Measurements from ENCODE around the gene TSHZ2. TPM values are rescaled to one million over a fixed set of nuclear protein-coding genes. Genes with fewer than 3 reads are reported as not detected.

The TSHZ2 gene
- total RNA-seq, 1 experiment from 2014 or later = 2.3 TPM

GRCh38 chr20:53103124-53103523 is 131.0 kb downstream of the TSHZ2 start:
- Mint-ChIP-seq H3K27ac (ENCODE audit: low read depth, unreplicated experiment) (no peak overlapping the region), H3K4me3 (ENCODE audit: unreplicated experiment) (no peak overlapping the region), H3K27me3 (ENCODE audit: insufficient read depth, unreplicated experiment) (no peaks in the 10 kb centered on the region), H3K36me3 (ENCODE audit: insufficient read depth, unreplicated experiment) (no peaks in the 10 kb centered on the region), H3K9me3 (ENCODE audit: unreplicated experiment) (no peaks in the 10 kb centered on the region), H3K4me1 (ENCODE audit: insufficient read depth, unreplicated experiment) (peaks cover 28% of the 10 kb centered on the region)
- ChIA-PET CTCF (no interaction called here), POLR2A (no interaction called here)
- no peak for TF ChIP-seq CTCF (IDR thresholded peaks at IDR 0.05; ENCODE audit: unreplicated experiment)
- DNase-seq (ENCODE audit: unreplicated experiment) = no peak
- intact Hi-C loops (cut with micrococcal nuclease) = no loop called here
- no TSS peak for BruUV-seq (replicated peaks)

GRCh38 chr20:53104884-53105283 is 132.7 kb downstream of the TSHZ2 start:
- no peak for TF ChIP-seq CTCF (IDR thresholded peaks at IDR 0.05; ENCODE audit: unreplicated experiment)
- no TSS peak for BruUV-seq (replicated peaks)
- H3K9me3 Mint-ChIP-seq (ENCODE audit: unreplicated experiment) = no peaks in the 10 kb centered on the region
- ChIA-PET POLR2A (no interaction called here), CTCF (interaction anchor here (0.5 to 1.3 kb wide), 2 partner anchors 27 to 443 kb away, joined by 3 to 4 read pairs; no protein-coding TSS in a partner anchor)
- intact Hi-C loops (cut with micrococcal nuclease) = no loop called here
- no peaks in the 10 kb centered on the region for H3K27me3 Mint-ChIP-seq (ENCODE audit: insufficient read depth, unreplicated experiment)
- H3K27ac Mint-ChIP-seq (ENCODE audit: low read depth, unreplicated experiment) = no peak overlapping the region
- DNase-seq (ENCODE audit: unreplicated experiment) = no peak
- no peaks in the 10 kb centered on the region for H3K36me3 Mint-ChIP-seq (ENCODE audit: insufficient read depth, unreplicated experiment)
- no peak overlapping the region for H3K4me3 Mint-ChIP-seq (ENCODE audit: unreplicated experiment)
- peaks cover 21% of the 10 kb centered on the region for H3K4me1 Mint-ChIP-seq (ENCODE audit: insufficient read depth, unreplicated experiment)

- no peaks in the 10 kb centered on the region for H3K4me1 Mint-ChIP-seq (ENCODE audit: insufficient read depth, unreplicated experiment)
- POLR2A ChIA-PET = no interaction called here
- no peaks in the 10 kb centered on the region for H3K36me3 Mint-ChIP-seq (ENCODE audit: insufficient read depth, unreplicated experiment)
- no peak overlapping the region for H3K4me3 Mint-ChIP-seq (ENCODE audit: unreplicated experiment)
- no peak for TF ChIP-seq CTCF (IDR thresholded peaks at IDR 0.05; ENCODE audit: unreplicated experiment)
- DNase-seq (ENCODE audit: unreplicated experiment) = no peak
- no peaks in the 10 kb centered on the region for H3K27me3 Mint-ChIP-seq (ENCODE audit: insufficient read depth, unreplicated experiment)
- H3K27ac Mint-ChIP-seq (ENCODE audit: low read depth, unreplicated experiment) = no peak overlapping the region
- BruUV-seq (replicated peaks) = no TSS peak
- no peaks in the 10 kb centered on the region for H3K9me3 Mint-ChIP-seq (ENCODE audit: unreplicated experiment)
- CTCF ChIA-PET = interaction anchor here (0.6 to 1.2 kb wide), 2 partner anchors 804 to 810 kb away, joined by 3 read pairs; no protein-coding TSS in a partner anchor
- intact Hi-C loops (cut with micrococcal nuclease) = no loop called here
Observed at GRCh38 chr20:53116733-53117132, 144.6 kb downstream of the TSHZ2 start.

GRCh38 chr20:53122853-53123252 is 150.7 kb downstream of the TSHZ2 start:
- H3K27me3 Mint-ChIP-seq (ENCODE audit: insufficient read depth, unreplicated experiment) = no peaks in the 10 kb centered on the region
- H3K9me3 Mint-ChIP-seq (ENCODE audit: unreplicated experiment) = no peaks in the 10 kb centered on the region
- BruUV-seq (replicated peaks) = no TSS peak
- no peak overlapping the region for H3K27ac Mint-ChIP-seq (ENCODE audit: low read depth, unreplicated experiment)
- ChIA-PET POLR2A (no interaction called here), CTCF (no interaction called here)
- intact Hi-C loops (cut with micrococcal nuclease) = no loop called here
- no peak for DNase-seq (ENCODE audit: unreplicated experiment)
- peaks cover 4% of the 10 kb centered on the region for H3K4me1 Mint-ChIP-seq (ENCODE audit: insufficient read depth, unreplicated experiment)
- no peak overlapping the region for H3K4me3 Mint-ChIP-seq (ENCODE audit: unreplicated experiment)
- no peaks in the 10 kb centered on the region for H3K36me3 Mint-ChIP-seq (ENCODE audit: insufficient read depth, unreplicated experiment)
- TF ChIP-seq CTCF (IDR thresholded peaks at IDR 0.05; ENCODE audit: unreplicated experiment) = no peak
